Measurements from ENCODE around the gene TRIM38.
"Not testable (repeated sequence)": the region's sequence is repeated elsewhere in the genome, so short reads cannot be mapped to it uniquely, and the experiment has no call there.

TRIM38 gene

GRCh38 chr6:25972128-25972527 is 9.5 kb downstream of the TRIM38 start:
- DNase-seq = no peak

GRCh38 chr6:25972902-25973301 is 10.3 kb downstream of the TRIM38 start:
- DNase-seq = no peak

GRCh38 chr6:25973923-25974555 is 11.4 kb downstream of the TRIM38 start:
- no peak for DNase-seq

GRCh38 chr6:25975923-25976560 is 13.4 kb downstream of the TRIM38 start:
- DNase-seq = no peak

GRCh38 chr6:25980935-25981334 is 18.3 kb downstream of the TRIM38 start:
- no peak for DNase-seq

GRCh38 chr6:25981568-25982263 is 19.1 kb downstream of the TRIM38 start:
- DNase-seq = no peak

- DNase-seq = no peak
These were observed 21.7 kb downstream of the TRIM38 start for GRCh38 chr6:25984265-25984664.

- no peak for DNase-seq
These were observed 25.2 kb downstream of the TRIM38 start for GRCh38 chr6:25987845-25988244.

GRCh38 chr6:25990172-25990873 is 27.7 kb downstream of the TRIM38 start:
- no peak for DNase-seq

- DNase-seq = peak; percentile 11
These were observed 29.3 kb downstream of the TRIM38 start for GRCh38 chr6:25991785-25992412.

- DNase-seq = peak; percentile 87
These were observed 30.1 kb downstream of the TRIM38 start for GRCh38 chr6:25992413-25993340.

GRCh38 chr6:25993341-25993684 is 30.7 kb downstream of the TRIM38 start:
- DNase-seq = not testable (repeated sequence)

GRCh38 chr6:25995507-25995906 is 32.9 kb downstream of the TRIM38 start:
- DNase-seq = no peak

GRCh38 chr6:25997921-25998320 is 35.3 kb downstream of the TRIM38 start:
- no peak for DNase-seq

- DNase-seq = no peak
These were observed 35.8 kb downstream of the TRIM38 start for GRCh38 chr6:25998379-25998778.

GRCh38 chr6:25999225-25999624 is 36.6 kb downstream of the TRIM38 start:
- not testable (repeated sequence) for DNase-seq

GRCh38 chr6:26000366-26001144 is 38.0 kb downstream of the TRIM38 start:
- DNase-seq = no peak

- peak; percentile 38 for DNase-seq
These were observed 40.6 kb downstream of the TRIM38 start for GRCh38 chr6:26003102-26003694.

GRCh38 chr6:26006086-26006939 is 43.7 kb downstream of the TRIM38 start:
- no peak for DNase-seq

GRCh38 chr6:26006940-26007305 is 44.3 kb downstream of the TRIM38 start:
- not testable (repeated sequence) for DNase-seq
